Head of caudate nucleus (tissue), 42 donors: ENCODE measurements around the gene ARHGEF12.
A peak's percentile ranks its signal among the peaks of the same experiment; 100 is the strongest.

Experiments
- DNase-seq, 42 donors: peaks; one replicate each; pipeline versions ENCODE4 v3.0.0 to v3.0.0-alpha.2; 2020 to 2021; ENCODE audit warnings: mixed read lengths in 7 of 42
- intact Hi-C: fragments of 100-400 bp; cut with DNase I; formaldehyde crosslinking; loops from one replicate; pipeline ENCODE4 v1.15.0; 2022

The ARHGEF12 gene

GRCh38 chr11:120505801-120506425 lies 169.7 kb downstream of the ARHGEF12 start:
- intact Hi-C loops = no loop called here
- no peak for DNase-seq

- intact Hi-C loops = loop anchor here (2.0 to 5.0 kb wide), 6 partner anchors 53 to 603 kb away; partner anchors contain the start of gene ARHGEF12
- no peak for DNase-seq
Measured at GRCh38 chr11:120509346-120510053, 173.3 kb downstream of the ARHGEF12 start.

DNA sequence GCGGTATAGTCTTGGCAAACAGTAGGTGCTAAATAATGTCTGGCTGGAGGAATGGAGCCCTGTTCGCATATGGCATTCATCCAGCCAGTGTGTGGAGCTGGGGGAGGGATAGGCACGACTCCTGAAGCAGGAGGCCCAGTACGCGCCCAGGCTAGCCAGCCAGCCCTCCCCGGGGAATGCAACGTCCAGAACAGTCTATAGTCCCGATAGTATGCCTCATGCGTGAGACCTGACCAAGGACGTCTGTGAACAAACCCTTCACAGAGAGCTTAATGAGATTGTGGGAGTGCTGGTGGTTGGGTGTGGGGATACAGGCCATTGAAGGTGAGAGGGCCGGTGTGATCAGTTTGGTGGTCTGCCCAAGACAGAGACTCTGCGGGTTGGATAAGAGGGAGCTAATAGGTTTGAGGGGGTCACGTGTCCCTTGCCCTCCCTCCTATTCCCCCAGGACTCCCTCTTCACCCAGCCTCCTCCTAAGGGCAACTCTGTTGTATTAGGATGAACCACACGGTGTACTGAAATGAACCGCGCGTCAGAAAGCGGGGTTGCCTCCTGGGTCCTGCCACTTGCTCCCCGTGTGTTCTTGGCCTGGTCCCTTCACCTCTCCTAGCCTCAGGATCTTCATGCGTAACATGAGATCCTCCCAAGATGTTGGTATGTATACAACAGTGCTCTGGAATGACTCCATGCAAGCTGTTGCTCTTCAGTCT lies 174.3 kb downstream of the ARHGEF12 start:
- intact Hi-C loops = loop anchor here (2.0 to 5.0 kb wide), 6 partner anchors 52 to 602 kb away; partner anchors contain the start of gene ARHGEF12
- DNase-seq = peak in 3 of 42 donors; percentile 2 to 40 (median 8)

DNA sequence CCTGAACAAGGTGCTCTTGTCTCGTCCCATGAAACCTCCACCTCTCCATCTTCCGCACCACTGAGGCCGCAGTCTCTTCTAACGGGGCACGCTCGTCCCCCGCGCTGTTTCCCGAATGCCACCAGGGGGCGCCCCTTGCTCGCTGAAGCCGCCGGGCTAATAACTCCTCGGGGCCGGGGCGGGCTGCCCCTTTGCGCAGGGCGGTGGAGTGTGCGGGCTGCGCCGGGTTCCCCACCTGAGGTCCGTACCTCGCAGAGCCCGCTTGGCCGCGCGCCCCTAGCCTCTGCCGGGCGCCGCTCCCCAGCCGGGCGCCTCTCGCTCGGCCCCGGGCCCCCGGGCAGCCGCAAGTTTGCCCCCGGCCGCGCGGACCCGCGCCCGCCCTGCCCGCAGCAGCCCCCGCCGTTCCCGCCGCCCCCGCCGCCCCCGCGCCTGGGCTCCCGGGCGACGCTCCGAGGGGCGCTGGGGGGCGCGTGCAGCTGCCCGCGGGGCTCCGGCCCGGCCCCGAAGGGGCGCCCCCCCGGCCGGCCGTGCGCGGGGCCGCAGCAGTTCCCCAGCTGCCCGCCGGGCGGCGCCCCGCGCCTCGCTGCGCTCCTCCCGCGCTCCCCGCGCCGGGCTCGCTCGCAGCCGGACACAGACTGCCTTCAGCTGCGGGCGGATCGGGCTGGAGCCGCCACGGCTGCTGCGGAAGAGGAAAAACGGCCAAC lies 175.1 kb downstream of the ARHGEF12 start, which contains the start of gene GRIK4:
Gene GRIK4 (plus strand): TSS at position 633 of the 704 bp plus-strand sequence. CDS start 148,571 bp downstream, outside the sequence.
- intact Hi-C loops = loop anchor here (2.0 to 5.0 kb wide), 6 partner anchors 51 to 601 kb away; partner anchors contain the start of gene ARHGEF12
- peak; percentile 81 to 97 (median 92) for DNase-seq

DNA sequence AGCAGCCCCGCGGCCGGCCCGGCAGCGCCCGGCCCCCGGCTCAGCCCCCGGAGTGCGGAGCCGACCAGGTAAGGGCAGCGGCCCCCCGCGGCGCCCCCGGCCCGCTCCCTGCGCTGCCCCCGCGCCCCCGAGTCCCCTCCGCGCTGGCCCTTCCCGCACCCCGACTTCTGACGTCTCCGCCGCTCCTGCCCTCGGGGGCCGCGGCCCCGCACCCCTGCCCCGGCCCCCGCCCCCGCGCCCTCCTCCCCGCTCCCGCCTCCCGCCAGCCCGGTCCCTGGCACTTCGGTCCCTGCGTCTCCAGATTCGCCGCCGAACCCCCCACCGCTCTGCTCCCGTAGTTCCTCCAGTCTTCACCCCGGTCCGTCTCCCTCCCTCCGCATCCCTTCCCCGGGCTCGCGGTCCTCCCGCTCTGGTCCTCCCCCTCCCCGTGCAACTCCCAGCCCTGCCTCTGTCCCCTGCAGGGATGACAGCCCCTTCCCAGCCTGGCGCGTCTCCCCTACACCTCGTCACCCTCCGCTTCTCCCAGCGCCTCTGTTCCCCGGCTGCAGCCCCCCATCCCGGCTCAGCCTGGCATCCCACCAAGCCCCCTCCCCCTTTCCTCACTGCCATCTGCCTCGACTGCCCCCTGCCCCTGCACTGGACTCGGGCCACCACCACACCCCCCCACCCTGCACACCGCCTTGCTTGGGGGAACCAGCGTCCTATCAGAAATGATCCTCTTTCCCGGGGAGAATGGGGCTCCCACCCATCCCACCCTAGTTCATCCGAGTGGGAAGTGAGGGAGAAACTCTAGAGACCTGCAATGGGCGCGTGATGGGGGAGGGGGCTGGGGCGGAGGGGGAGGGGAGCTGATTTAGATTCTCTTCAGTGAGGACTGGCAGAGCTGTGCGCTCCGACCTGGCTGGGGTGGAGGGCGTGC lies 175.9 kb downstream of the ARHGEF12 start:
- intact Hi-C loops = loop anchor here (2.0 to 5.0 kb wide), 6 partner anchors 50 to 600 kb away; partner anchors contain the start of gene ARHGEF12
- DNase-seq = peak in 17 of 42 donors; percentile 8 to 55 (median 34)

DNA sequence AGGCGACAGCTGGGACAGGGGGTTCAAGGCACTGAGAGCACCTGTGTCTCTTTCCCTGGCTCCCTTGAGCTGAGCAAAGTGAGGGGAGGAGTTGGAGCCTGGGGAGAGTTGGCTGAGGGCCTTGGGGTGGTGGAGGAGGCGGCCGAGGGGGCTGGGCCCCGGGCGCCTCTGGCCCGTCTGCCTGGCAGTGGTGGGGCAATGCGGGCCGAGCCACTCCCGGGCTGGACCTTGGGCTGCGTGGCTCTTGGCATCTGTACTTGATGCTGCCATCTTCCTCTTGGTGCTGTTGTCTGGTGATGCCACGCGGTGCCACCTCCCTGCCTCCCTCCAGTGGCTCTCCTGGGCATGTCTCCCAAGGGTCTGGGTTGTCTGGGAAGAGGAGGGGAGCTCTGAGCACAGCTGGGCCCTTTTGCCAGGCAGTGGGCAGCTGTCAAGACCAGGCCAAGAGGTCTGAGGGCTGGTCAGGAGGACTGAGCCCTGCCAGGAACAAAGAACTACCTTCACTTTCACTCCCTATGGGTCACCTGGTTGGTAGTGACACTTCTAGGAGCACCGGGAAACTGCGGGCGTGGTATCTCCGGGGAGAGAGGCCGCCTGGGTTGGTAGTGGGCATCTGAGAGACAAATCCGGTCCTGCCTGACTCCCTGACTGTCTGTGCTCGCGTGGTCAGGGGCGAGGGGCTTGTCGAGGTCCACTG lies 176.7 kb downstream of the ARHGEF12 start:
- intact Hi-C loops = loop anchor here (5.0 kb wide), 5 partner anchors 49 to 599 kb away; partner anchors contain the start of gene ARHGEF12
- DNase-seq = peak in 34 of 42 donors; percentile 26 to 75 (median 48)

GRCh38 chr11:120513436-120514315 lies 177.5 kb downstream of the ARHGEF12 start:
- DNase-seq = peak in 6 of 42 donors; percentile 3 to 49 (median 30)
- intact Hi-C loops = loop anchor here (5.0 kb wide), 5 partner anchors 49 to 599 kb away; partner anchors contain the start of gene ARHGEF12

GRCh38 chr11:120514541-120515121 lies 178.4 kb downstream of the ARHGEF12 start:
- intact Hi-C loops = loop anchor here (5.0 kb wide), 5 partner anchors 48 to 598 kb away; partner anchors contain the start of gene ARHGEF12
- peak in 5 of 42 donors; percentile 5 to 37 (median 22) for DNase-seq

DNA sequence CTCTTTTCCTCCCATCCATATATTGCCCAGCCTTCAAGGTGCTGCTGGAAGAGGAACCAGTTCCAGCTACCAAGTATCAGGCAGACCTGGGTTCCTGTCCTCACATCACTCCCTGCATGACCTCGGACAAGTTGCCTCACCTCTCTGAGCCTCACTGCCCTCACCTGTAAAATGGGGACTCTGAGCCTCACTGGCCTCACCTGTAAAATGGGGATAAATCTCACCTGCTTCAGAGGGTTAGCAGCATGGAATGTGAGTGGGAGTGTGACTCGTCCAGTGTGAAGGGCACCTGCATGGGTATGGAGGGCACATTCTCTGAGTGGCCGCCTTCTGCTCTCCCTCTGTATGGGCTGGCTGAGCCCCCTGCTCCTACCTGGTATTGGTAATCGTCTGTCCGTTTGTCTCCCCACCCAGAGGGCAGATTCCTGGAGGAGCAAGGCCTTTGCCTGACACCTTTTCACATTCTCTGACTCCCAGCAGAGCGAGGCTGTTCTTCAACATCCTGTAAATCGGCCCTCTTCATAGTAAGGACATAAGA lies 179.0 kb downstream of the ARHGEF12 start:
- intact Hi-C loops = no loop called here
- peak in 2 of 42 donors; percentile 32 to 38 for DNase-seq

DNA sequence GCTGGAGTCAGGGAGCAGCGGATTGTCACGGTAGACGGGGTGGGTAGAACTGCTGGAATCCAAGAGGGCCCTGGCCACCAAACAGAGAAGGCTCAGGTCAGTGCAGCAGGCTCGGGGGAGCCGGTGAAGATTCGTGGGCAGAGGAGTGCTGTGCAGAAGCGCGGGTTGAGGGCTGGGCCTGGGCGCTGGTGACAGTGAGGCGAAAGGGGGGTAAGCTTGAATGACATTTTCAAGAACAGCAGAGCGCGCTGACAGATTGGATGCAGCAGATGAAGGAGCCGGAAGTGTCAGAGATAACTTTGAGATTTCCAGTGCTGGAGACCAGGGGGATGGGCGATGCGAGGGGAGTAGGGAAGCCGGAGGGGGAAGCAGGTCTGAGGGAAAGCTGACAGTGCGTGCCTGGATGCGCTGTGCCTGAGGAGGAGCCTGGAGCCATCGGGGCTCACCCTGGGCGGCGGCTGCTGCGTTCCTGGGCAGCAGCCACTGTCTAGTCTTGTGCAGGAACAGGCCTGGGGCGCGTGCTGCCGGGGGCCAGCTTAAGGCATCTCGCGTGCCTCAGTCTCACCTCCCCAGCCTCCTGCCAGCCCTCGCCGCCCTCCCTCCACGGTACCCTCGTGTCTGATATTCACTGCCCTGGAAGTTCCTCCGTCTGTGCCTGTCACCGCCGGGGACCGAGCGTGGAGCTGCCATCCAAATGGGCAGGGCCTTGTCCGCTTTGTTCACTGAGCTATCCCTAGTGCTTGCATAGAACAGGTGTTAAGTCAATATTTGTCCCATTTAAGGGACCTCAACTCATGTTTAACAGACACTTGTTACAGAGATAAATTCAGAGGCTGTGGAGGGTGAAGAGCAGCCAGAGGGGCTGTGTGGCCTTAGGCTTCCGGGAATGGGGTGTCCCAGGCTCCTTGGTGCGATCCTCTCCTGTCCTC lies 180.5 kb downstream of the ARHGEF12 start:
- intact Hi-C loops = no loop called here
- DNase-seq = peak in 7 of 42 donors; percentile 15 to 52 (median 27)

GRCh38 chr11:120517390-120517761 lies 181.2 kb downstream of the ARHGEF12 start:
- intact Hi-C loops = no loop called here
- peak in 4 of 42 donors; percentile 3 to 39 (median 24) for DNase-seq

- peak in 3 of 42 donors; percentile 5 to 34 (median 22) for DNase-seq
- intact Hi-C loops = no loop called here
Measured at GRCh38 chr11:120517801-120518291, 181.6 kb downstream of the ARHGEF12 start.

DNA sequence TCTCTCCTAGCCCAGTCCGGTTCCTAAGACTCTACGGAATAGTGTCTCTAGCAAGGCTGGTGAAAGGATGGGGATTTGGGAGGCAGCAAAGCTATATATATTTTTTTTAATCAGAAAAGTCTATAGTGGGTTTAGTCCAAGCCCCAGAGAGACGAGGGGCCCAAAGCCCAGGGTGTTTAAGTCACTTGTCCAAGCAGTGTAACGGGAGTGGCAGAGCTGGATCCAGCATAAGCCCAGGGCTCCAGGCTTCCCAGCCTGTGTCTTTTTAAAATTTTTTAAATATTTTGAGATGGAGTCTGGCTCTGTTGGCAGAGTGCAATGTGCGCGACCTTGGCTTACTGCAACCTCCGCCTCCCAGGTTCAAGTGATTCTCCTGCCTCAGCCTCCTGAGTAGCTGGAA lies 182.1 kb downstream of the ARHGEF12 start:
- intact Hi-C loops = no loop called here
- DNase-seq = peak in 3 of 42 donors; percentile 8 to 33 (median 32)

GRCh38 chr11:120519474-120519873 lies 183.3 kb downstream of the ARHGEF12 start:
- peak in 1 of 42 donors; percentile 30 for DNase-seq
- intact Hi-C loops = no loop called here
